Upper lobe of right lung (tissue), 1 donor: ENCODE data around the gene DDX41. TPM values are rescaled to one million over a fixed set of nuclear protein-coding genes. Genes with fewer than 3 reads are reported as not detected.

Experiments
- ATAC-seq: fragments of 200-7000 bp; cut with Tn5 transposase; one replicate; pipeline ENCODE4 v1.9.1; 2020; ENCODE audit warnings: mild to moderate bottlenecking, moderate library complexity
- DNase-seq: peaks from one replicate; pipeline ENCODE4 v3.0.0-alpha.2; 2020
- H3K27ac ChIP-seq: fragments of 200-600 bp; one replicate; pipeline ENCODE4 v1.8.0; 2022
- H3K27me3 ChIP-seq: fragments of 200-600 bp; one replicate; pipeline ENCODE4 v1.8.0; 2022; ENCODE audit warnings: mild to moderate bottlenecking
- H3K36me3 ChIP-seq: fragments of 200-600 bp; one replicate; pipeline ENCODE4 v1.8.0; 2022
- H3K4me1 ChIP-seq: fragments of 200-600 bp; one replicate; pipeline ENCODE4 v1.8.0; 2022
- H3K4me3 ChIP-seq: fragments of 200-600 bp; one replicate; pipeline ENCODE4 v1.8.0; 2022; ENCODE audit warnings: mild to moderate bottlenecking
- H3K9me3 ChIP-seq: fragments of 200-600 bp; one replicate; pipeline ENCODE4 v1.8.0; 2022
- CTCF ChIP-seq: fragments of 200-600 bp; IDR thresholded peaks from one replicate; pipeline ENCODE4 v1.8.0; 2022; ENCODE audit warnings: antibody characterized with exemption
- intact Hi-C: fragments of 100-400 bp; cut with DNase I; formaldehyde crosslinking; loops from one replicate; pipeline ENCODE4 v1.11.0; 2022
- total RNA-seq: library from RNA; stranded (reverse); fragmentation: NEBNext Ultra II Directional; extraction: Animal tissue kit (Norgen Biotek cat#: 25700); gene quantifications from one replicate; pipeline ENCODE4 v1.2.1, GENCODE V29; 2021
- donor health status: DM: no; HTN: yes; CAD: no; lungs with severe emphysema.

Gene DDX41
- total RNA-seq, 1 donor from 2014 or later: 61.6 TPM

- no peaks in the 10 kb centered on the region for H3K36me3 ChIP-seq
- H3K4me3 ChIP-seq: no peak overlapping the region
- TF ChIP-seq CTCF: no peak
- H3K4me1 ChIP-seq: peaks cover 33% of the 10 kb centered on the region
- no peaks in the 10 kb centered on the region for H3K9me3 ChIP-seq
- DNase-seq (no peak), ATAC-seq (no peak)
- no peak overlapping the region for H3K27ac ChIP-seq
- intact Hi-C loops: no loop called here
- no peaks in the 10 kb centered on the region for H3K27me3 ChIP-seq
These were observed 41.8 kb downstream of the DDX41 start for GRCh38 chr5:177474846-177475562.

GRCh38 chr5:177474002-177474476 is 42.7 kb downstream of the DDX41 start:
- TF ChIP-seq CTCF: no peak
- no peak for DNase-seq
- Histone ChIP-seq H3K36me3 (no peaks in the 10 kb centered on the region), H3K4me1 (peaks cover 23% of the 10 kb centered on the region), H3K27ac (no peak overlapping the region), H3K4me3 (no peak overlapping the region), H3K9me3 (no peaks in the 10 kb centered on the region), H3K27me3 (no peaks in the 10 kb centered on the region)
- intact Hi-C loops: no loop called here
- no peak for ATAC-seq

- Histone ChIP-seq H3K9me3 (no peaks in the 10 kb centered on the region), H3K27me3 (no peaks in the 10 kb centered on the region), H3K36me3 (no peaks in the 10 kb centered on the region), H3K27ac (peak within 1 kb of the TSS; percentile 68), H3K4me3 (peak within 1 kb of the TSS; percentile 69), H3K4me1 (peaks cover 18% of the 10 kb centered on the region)
- intact Hi-C loops: no loop called here
- ATAC-seq (peak; percentile 73), DNase-seq (peak; percentile 75)
- TF ChIP-seq CTCF: no peak
These were observed 43.2 kb downstream of the DDX41 start, which contains the start of gene DBN1 for GRCh38 chr5:177473443-177474001. DBN1 (minus strand) TSS chr5:177473634; CDS start chr5:177473521, 113 bp downstream.

GRCh38 chr5:177472460-177473442 is 44.0 kb downstream of the DDX41 start:
- ATAC-seq: peak; percentile 45
- H3K36me3 ChIP-seq: no peaks in the 10 kb centered on the region
- peak overlapping the region; percentile 68 for H3K27ac ChIP-seq
- H3K9me3 ChIP-seq: no peaks in the 10 kb centered on the region
- no peak for TF ChIP-seq CTCF
- DNase-seq: peak; percentile 68
- H3K4me3 ChIP-seq: peak overlapping the region; percentile 69
- no peaks in the 10 kb centered on the region for H3K27me3 ChIP-seq
- intact Hi-C loops: no loop called here
- H3K4me1 ChIP-seq: peaks cover 14% of the 10 kb centered on the region

- H3K9me3 ChIP-seq: no peaks in the 10 kb centered on the region
- TF ChIP-seq CTCF: no peak
- peak overlapping the region; percentile 69 for H3K4me3 ChIP-seq
- intact Hi-C loops: no loop called here
- H3K4me1 ChIP-seq: peaks cover 10% of the 10 kb centered on the region
- ATAC-seq (no peak), DNase-seq (peak; percentile 63)
- H3K27ac ChIP-seq: no peak overlapping the region
- peaks cover 3% of the 10 kb centered on the region for H3K36me3 ChIP-seq
- H3K27me3 ChIP-seq: no peaks in the 10 kb centered on the region
These were observed 45.0 kb downstream of the DDX41 start for GRCh38 chr5:177471610-177472356.
